Hepatocyte (in vitro differentiated cells): ENCODE measurements around the gene BRINP3. TPM values are rescaled to one million over a fixed set of nuclear protein-coding genes. Genes with fewer than 3 reads are reported as not detected.

ENCODE experiments used
- DNase-seq: peaks from one replicate; pipeline ENCODE4 v3.0.0-alpha.2; 2016; ENCODE audit warnings: low spot score
- H2AFZ ChIP-seq: fragments of 200-600 bp; sonication (generic); 2 replicates; pipeline ENCODE4 v1.6.0; 2016; ENCODE audit warnings: antibody characterized with exemption, mild to moderate bottlenecking
- H3K27ac ChIP-seq: fragments of 200-600 bp; sonication (generic); 2 replicates; pipeline ENCODE4 v1.5.1; 2016; ENCODE audit warnings: mild to moderate bottlenecking
- H3K27me3 ChIP-seq: fragments of 200-600 bp; sonication (generic); 2 replicates; pipeline ENCODE4 v1.6.1; 2016
- H3K36me3 ChIP-seq: fragments of 200-600 bp; sonication (generic); replicated peaks from 2 replicates; pipeline ENCODE4 v1.5.1; 2016; ENCODE audit warnings: low read depth; ENCODE audit not compliant: insufficient read depth
- H3K4me1 ChIP-seq: fragments of 200-600 bp; sonication (generic); 2 replicates; pipeline ENCODE4 v1.5.1; 2016; ENCODE audit warnings: mild to moderate bottlenecking, moderate library complexity; ENCODE audit not compliant: insufficient read depth
- H3K4me2 ChIP-seq: fragments of 200-600 bp; sonication (generic); 2 replicates; pipeline ENCODE4 v1.6.0; 2016
- H3K4me3 ChIP-seq: fragments of 200-600 bp; sonication (generic); 2 replicates; pipeline ENCODE4 v1.5.1; 2016; ENCODE audit warnings: mild to moderate bottlenecking
- H3K79me2 ChIP-seq: fragments of 200-600 bp; sonication (generic); 2 replicates; pipeline ENCODE4 v1.6.0; 2017; ENCODE audit warnings: mild to moderate bottlenecking
- H3K9me2 ChIP-seq: fragments of 200-600 bp; sonication (generic); replicated peaks from 2 replicates; pipeline ENCODE4 v1.6.0; 2017; ENCODE audit warnings: mild to moderate bottlenecking; ENCODE audit not compliant: insufficient read depth
- H3K9me3 ChIP-seq: fragments of 200-600 bp; sonication (generic); 2 replicates; pipeline ENCODE4 v1.5.1; 2016; ENCODE audit warnings: low read depth, mild to moderate bottlenecking
- H4K20me1 ChIP-seq: fragments of 200-600 bp; sonication (generic); 2 replicates; pipeline ENCODE4 v1.6.0; 2016; ENCODE audit warnings: mild to moderate bottlenecking; ENCODE audit not compliant: insufficient read depth, poor library complexity, severe bottlenecking
- CTCF ChIP-seq: fragments of 200-600 bp; sonication (generic); IDR thresholded peaks from 2 replicates; pipeline ENCODE4 v1.5.1; 2016; ENCODE audit warnings: antibody characterized with exemption, mild to moderate bottlenecking; ENCODE audit not compliant: poor library complexity
- EZH2 ChIP-seq: fragments of 200-600 bp; sonication (generic); IDR thresholded peaks from 2 replicates; pipeline ENCODE4 v1.6.1; 2016; ENCODE audit warnings: antibody characterized with exemption, mild to moderate bottlenecking, borderline replicate concordance
- EZH2phosphoT487 ChIP-seq: fragments of 200-600 bp; sonication (generic); IDR thresholded peaks from one replicate; pipeline ENCODE4 v1.6.1; 2018; ENCODE audit warnings: antibody characterized with exemption, mild to moderate bottlenecking, low read depth, moderate library complexity; ENCODE audit not compliant: unreplicated experiment, severe bottlenecking
- WGBS: methylation state at CpG from one replicate; pipeline ENCODE4 v1.1.6; 2016; ENCODE audit warnings: low lambda C conversion rate; ENCODE audit errors: missing lambda C conversion rate; 5-methylcytosine and 5-hydroxymethylcytosine counted together
- polyA plus RNA-seq: library from polyadenylated mRNA; unstranded; fragments of >200 nt; fragmentation: Nextera tagmentation; extraction: Ambion mirVana; gene quantifications from 2 replicates; pipeline ENCODE4 v1.2.1, GENCODE V29; 2016
- total RNA-seq: library from RNA; depleted of rRNA; stranded (reverse); fragments of >200 nt; gene quantifications from 2 replicates; pipeline ENCODE4 v1.2.3, GENCODE V29; 2014

The BRINP3 gene
- total and polyA plus RNA-seq, 2 experiments from 2014 or later, result 15.3 to 37.9 TPM

- Histone ChIP-seq H3K36me3 (no peaks in the 10 kb centered on the region), H3K4me3 (no peak overlapping the region), H3K4me2 (no peak overlapping the region), H3K9me3 (no peaks in the 10 kb centered on the region), H3K4me1 (no peaks in the 10 kb centered on the region), H3K9me2 (no peaks in the 10 kb centered on the region), H3K27me3 (no peaks in the 10 kb centered on the region), H3K79me2 (no peaks in the 10 kb centered on the region), H2AFZ (no peak overlapping the region), H3K27ac (no peak overlapping the region), H4K20me1 (no peaks in the 10 kb centered on the region)
- no peak for TF ChIP-seq EZH2phosphoT487
- no peak for TF ChIP-seq CTCF
- TF ChIP-seq EZH2, result no peak
- WGBS, result 61% methylated on average over 3 of the region's 3 CpGs
- DNase-seq, result no peak
Observed at GRCh38 chr1:190353538-190354101, 124.0 kb downstream of the BRINP3 start.

GRCh38 chr1:190344454-190344853, 133.2 kb downstream of the BRINP3 start:
- no peak for DNase-seq
- H3K4me2 ChIP-seq, result no peak overlapping the region
- H3K4me3 ChIP-seq, result no peak overlapping the region
- TF ChIP-seq EZH2phosphoT487, result no peak
- no peak for TF ChIP-seq EZH2
- no peak for TF ChIP-seq CTCF
- H4K20me1 ChIP-seq, result no peaks in the 10 kb centered on the region
- no peaks in the 10 kb centered on the region for H3K79me2 ChIP-seq
- H3K9me2 ChIP-seq, result no peaks in the 10 kb centered on the region
- H3K27me3 ChIP-seq, result no peaks in the 10 kb centered on the region
- no peaks in the 10 kb centered on the region for H3K9me3 ChIP-seq
- no peaks in the 10 kb centered on the region for H3K4me1 ChIP-seq
- H3K27ac ChIP-seq, result no peak overlapping the region
- no peak overlapping the region for H2AFZ ChIP-seq
- H3K36me3 ChIP-seq, result no peaks in the 10 kb centered on the region

GRCh38 chr1:190338829-190339228, 138.8 kb downstream of the BRINP3 start:
- no peaks in the 10 kb centered on the region for H3K4me1 ChIP-seq
- no peak overlapping the region for H3K4me2 ChIP-seq
- no peaks in the 10 kb centered on the region for H3K9me3 ChIP-seq
- H3K27me3 ChIP-seq, result no peaks in the 10 kb centered on the region
- no peaks in the 10 kb centered on the region for H3K36me3 ChIP-seq
- H3K27ac ChIP-seq, result no peak overlapping the region
- H3K4me3 ChIP-seq, result no peak overlapping the region
- H4K20me1 ChIP-seq, result no peaks in the 10 kb centered on the region
- DNase-seq, result no peak
- no peak for TF ChIP-seq CTCF
- TF ChIP-seq EZH2phosphoT487, result no peak
- no peak for TF ChIP-seq EZH2
- no peaks in the 10 kb centered on the region for H3K9me2 ChIP-seq
- H3K79me2 ChIP-seq, result no peaks in the 10 kb centered on the region
- no peak overlapping the region for H2AFZ ChIP-seq

GRCh38 chr1:190328871-190329270, 148.8 kb downstream of the BRINP3 start:
- Histone ChIP-seq H2AFZ (no peak overlapping the region), H3K9me2 (no peaks in the 10 kb centered on the region), H3K9me3 (no peaks in the 10 kb centered on the region), H3K4me1 (no peaks in the 10 kb centered on the region), H4K20me1 (no peaks in the 10 kb centered on the region), H3K27ac (no peak overlapping the region), H3K79me2 (no peaks in the 10 kb centered on the region), H3K27me3 (no peaks in the 10 kb centered on the region), H3K4me2 (no peak overlapping the region), H3K4me3 (no peak overlapping the region), H3K36me3 (no peaks in the 10 kb centered on the region)
- no peak for DNase-seq
- TF ChIP-seq CTCF (no peak), EZH2 (no peak), EZH2phosphoT487 (no peak)
- 78% methylated on average over 4 of the region's 4 CpGs for WGBS
